LNCaP clone FGC (cell line): Measurements from ENCODE around the gene SRMS.
A peak's percentile ranks its signal among the peaks of the same experiment; 100 is the strongest.

Experiments used
- DNase-seq: peaks from one replicate; pipeline ENCODE4 v3.0.0-alpha.2; 2011; ENCODE audit warnings: low read depth
- H3K4me3 ChIP-seq: 2 replicates; pipeline ENCODE4 v1.5.1; 2011; ENCODE audit warnings: mild to moderate bottlenecking, low read depth, low read length, control low read depth
- CTCF ChIP-seq: IDR thresholded peaks from 2 replicates; pipeline ENCODE4 v1.5.1; 2012; ENCODE audit warnings: mild to moderate bottlenecking; ENCODE audit not compliant: control insufficient read depth, insufficient read depth; ENCODE audit errors: extremely low read depth

Gene SRMS

GRCh38 chr20:63591147-63591533 is 43.6 kb upstream of the SRMS start:
- DNase-seq, result no peak
- TF ChIP-seq CTCF, result no peak
- H3K4me3 ChIP-seq, result no peak overlapping the region

GRCh38 chr20:63590218-63591146 is 42.9 kb upstream of the SRMS start:
- TF ChIP-seq CTCF, result no peak
- no peak for DNase-seq

DNA sequence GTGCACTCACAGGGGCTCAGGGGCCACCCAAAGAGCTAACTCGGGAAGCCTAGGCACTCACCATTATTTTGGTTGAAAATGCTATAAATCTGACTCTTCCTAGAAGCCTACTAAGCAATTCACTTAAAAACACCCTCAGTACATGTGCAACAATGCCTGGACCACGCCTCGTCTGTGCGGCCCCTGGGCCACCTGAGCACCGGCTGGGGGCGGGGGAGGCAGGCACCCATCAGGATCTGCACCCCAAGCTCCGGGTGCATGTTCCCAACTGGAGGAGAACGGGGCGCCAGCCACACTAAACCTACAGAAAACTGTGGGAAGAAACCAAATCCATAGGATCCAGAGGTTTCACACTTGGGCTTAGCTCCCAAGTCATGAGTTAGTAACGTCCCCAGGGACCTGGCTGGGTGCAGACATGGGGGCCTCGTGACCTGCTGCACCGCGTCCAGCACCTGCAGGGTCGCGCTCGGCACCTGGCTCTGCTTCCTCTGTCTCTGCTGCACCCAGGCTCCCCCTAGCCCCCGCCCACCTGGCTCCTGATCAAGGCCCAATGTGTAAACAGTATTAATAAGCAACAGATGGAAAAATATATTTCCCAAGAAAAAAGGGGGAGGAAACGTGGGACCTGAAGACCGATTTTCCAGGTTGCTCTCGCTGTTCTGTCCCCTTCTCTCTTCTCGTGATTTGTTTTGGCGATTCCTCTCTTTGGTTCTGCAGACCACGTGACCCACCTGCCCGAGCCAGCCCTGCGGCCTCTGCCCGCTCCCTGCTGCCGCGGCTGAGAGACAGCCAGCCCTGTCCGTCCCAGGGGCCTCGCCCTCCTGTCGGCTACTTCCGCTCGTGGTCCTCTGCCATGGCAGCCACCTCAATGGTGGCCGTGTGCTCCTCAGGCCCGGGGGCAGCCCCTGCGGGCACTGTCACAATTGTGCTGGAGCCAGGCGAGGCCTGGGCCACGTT is 42.0 kb upstream of the SRMS start:
- peak overlapping the region; percentile 56 for H3K4me3 ChIP-seq
- no peak for TF ChIP-seq CTCF
- peak; percentile 88 for DNase-seq

More at GRCh38 chr20:63590218-63591146, 42.9 kb upstream of the SRMS start:
- peak overlapping the region; percentile 56 for H3K4me3 ChIP-seq

DNA sequence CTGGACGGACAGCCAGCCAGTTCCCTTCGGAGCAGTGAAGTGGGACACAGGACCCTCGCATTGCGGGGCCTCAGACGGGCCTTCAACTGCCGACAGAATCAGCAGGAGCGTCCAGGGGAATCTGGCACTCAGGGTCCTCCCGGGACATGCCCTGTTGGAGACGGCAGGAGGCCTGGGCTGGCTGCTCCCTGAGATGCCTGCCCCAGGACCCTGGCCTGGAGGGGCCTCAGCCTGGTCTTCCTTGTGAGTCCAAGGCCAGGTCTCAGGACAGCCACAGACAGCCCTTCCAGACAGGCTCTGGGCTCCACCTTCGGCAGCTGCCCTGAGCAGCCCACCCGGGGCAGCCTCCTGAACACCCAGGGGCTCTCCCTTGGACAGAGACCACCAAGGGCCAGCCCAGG is 41.1 kb upstream of the SRMS start:
- no peak for DNase-seq
- H3K4me3 ChIP-seq, result no peak overlapping the region
- TF ChIP-seq CTCF, result no peak

GRCh38 chr20:63587776-63588591 is 40.4 kb upstream of the SRMS start:
- TF ChIP-seq CTCF, result no peak
- H3K4me3 ChIP-seq, result no peak overlapping the region
- peak; percentile 68 for DNase-seq

DNA sequence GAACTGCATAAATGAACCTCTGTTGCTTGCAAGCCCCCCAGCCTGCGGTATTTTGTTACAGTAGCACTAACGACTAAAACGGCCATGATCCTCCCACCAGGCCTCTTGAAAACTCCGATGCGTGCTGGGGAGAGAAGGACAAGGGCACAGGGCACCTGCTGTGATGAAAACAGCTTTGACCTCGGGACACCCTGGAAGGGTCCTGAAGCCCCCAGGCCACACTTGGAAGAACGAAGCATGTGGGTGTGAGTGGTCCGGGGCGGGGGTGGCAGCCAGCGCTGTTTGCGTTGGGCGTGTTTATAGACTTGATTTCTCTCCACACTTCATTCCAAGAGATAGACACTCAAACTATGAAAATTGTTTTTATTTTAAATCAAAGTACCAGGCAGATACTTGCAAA is 39.7 kb upstream of the SRMS start:
- no peak for TF ChIP-seq CTCF
- DNase-seq, result no peak
- no peak overlapping the region for H3K4me3 ChIP-seq
